Activated naive CD8-positive, alpha-beta T cell (primary cell): ENCODE results near the gene CCDC197.
A peak's percentile ranks its signal among the peaks of the same experiment; 100 is the strongest.

Experiments used
- H3K27ac Mint-ChIP-seq: one replicate; pipeline ENCODE4 v1.8.0; 2021; ENCODE audit warnings: mixed read lengths
- H3K27me3 Mint-ChIP-seq: one replicate; pipeline ENCODE4 v1.8.0; 2021; ENCODE audit warnings: mixed read lengths
- H3K36me3 Mint-ChIP-seq: one replicate; pipeline ENCODE4 v1.8.0; 2021; ENCODE audit warnings: mixed read lengths
- H3K4me1 Mint-ChIP-seq: one replicate; pipeline ENCODE4 v1.8.0; 2021; ENCODE audit warnings: low read depth, mixed read lengths
- H3K4me3 Mint-ChIP-seq: one replicate; pipeline ENCODE4 v1.8.0; 2021; ENCODE audit warnings: mild to moderate bottlenecking, mixed read lengths
- H3K9me3 Mint-ChIP-seq: one replicate; pipeline ENCODE4 v1.8.0; 2021; ENCODE audit warnings: low read depth, mixed read lengths

CCDC197 gene

GRCh38 chr14:94014382-94014781 is 17.3 kb downstream of the CCDC197 start:
- Mint-ChIP-seq H3K36me3 (no peaks in the 10 kb centered on the region), H3K4me1 (peaks cover 23% of the 10 kb centered on the region), H3K27me3 (no peaks in the 10 kb centered on the region), H3K27ac (no peak overlapping the region), H3K4me3 (no peak overlapping the region), H3K9me3 (no peaks in the 10 kb centered on the region)

- Mint-ChIP-seq H3K4me1 (peaks cover 16% of the 10 kb centered on the region), H3K9me3 (no peaks in the 10 kb centered on the region), H3K36me3 (no peaks in the 10 kb centered on the region), H3K4me3 (no peak overlapping the region), H3K27ac (no peak overlapping the region), H3K27me3 (no peaks in the 10 kb centered on the region)
Measured at GRCh38 chr14:94015223-94015622, 18.1 kb downstream of the CCDC197 start.

GRCh38 chr14:94016446-94016976 is 19.4 kb downstream of the CCDC197 start:
- H3K9me3 Mint-ChIP-seq = no peaks in the 10 kb centered on the region
- peaks cover 13% of the 10 kb centered on the region for H3K4me1 Mint-ChIP-seq
- no peak overlapping the region for H3K4me3 Mint-ChIP-seq
- no peaks in the 10 kb centered on the region for H3K27me3 Mint-ChIP-seq
- no peaks in the 10 kb centered on the region for H3K36me3 Mint-ChIP-seq
- H3K27ac Mint-ChIP-seq = no peak overlapping the region

GRCh38 chr14:94018308-94018707 is 21.2 kb downstream of the CCDC197 start:
- Mint-ChIP-seq H3K4me3 (no peak overlapping the region), H3K27ac (no peak overlapping the region), H3K36me3 (no peaks in the 10 kb centered on the region), H3K27me3 (peaks cover 1% of the 10 kb centered on the region), H3K9me3 (no peaks in the 10 kb centered on the region), H3K4me1 (peaks cover 11% of the 10 kb centered on the region)

- Mint-ChIP-seq H3K4me1 (peaks cover 11% of the 10 kb centered on the region), H3K36me3 (no peaks in the 10 kb centered on the region), H3K9me3 (no peaks in the 10 kb centered on the region), H3K27me3 (peaks cover 1% of the 10 kb centered on the region), H3K4me3 (no peak overlapping the region), H3K27ac (no peak overlapping the region)
Measured at GRCh38 chr14:94019329-94019728, 22.2 kb downstream of the CCDC197 start.

GRCh38 chr14:94020267-94020666 is 23.2 kb downstream of the CCDC197 start:
- Mint-ChIP-seq H3K27me3 (peaks cover 1% of the 10 kb centered on the region), H3K27ac (no peak overlapping the region), H3K4me3 (no peak overlapping the region), H3K36me3 (no peaks in the 10 kb centered on the region), H3K9me3 (no peaks in the 10 kb centered on the region), H3K4me1 (peaks cover 11% of the 10 kb centered on the region)

- Mint-ChIP-seq H3K4me1 (peaks cover 14% of the 10 kb centered on the region), H3K27me3 (peaks cover 1% of the 10 kb centered on the region), H3K4me3 (no peak overlapping the region), H3K9me3 (no peaks in the 10 kb centered on the region), H3K36me3 (no peaks in the 10 kb centered on the region), H3K27ac (no peak overlapping the region)
Measured at GRCh38 chr14:94021001-94021400, 23.9 kb downstream of the CCDC197 start.

GRCh38 chr14:94021416-94022157 is 24.5 kb downstream of the CCDC197 start:
- Mint-ChIP-seq H3K9me3 (no peaks in the 10 kb centered on the region), H3K27me3 (peaks cover 1% of the 10 kb centered on the region), H3K36me3 (no peaks in the 10 kb centered on the region), H3K4me3 (no peak overlapping the region), H3K4me1 (peaks cover 16% of the 10 kb centered on the region), H3K27ac (no peak overlapping the region)

GRCh38 chr14:94022532-94023411 is 25.7 kb downstream of the CCDC197 start:
- Mint-ChIP-seq H3K27ac (no peak overlapping the region), H3K9me3 (no peaks in the 10 kb centered on the region), H3K4me3 (no peak overlapping the region), H3K36me3 (no peaks in the 10 kb centered on the region), H3K27me3 (peaks cover 1% of the 10 kb centered on the region), H3K4me1 (peaks cover 16% of the 10 kb centered on the region)

GRCh38 chr14:94024549-94024948 is 27.4 kb downstream of the CCDC197 start:
- H3K9me3 Mint-ChIP-seq = no peaks in the 10 kb centered on the region
- no peaks in the 10 kb centered on the region for H3K36me3 Mint-ChIP-seq
- peaks cover 27% of the 10 kb centered on the region for H3K4me1 Mint-ChIP-seq
- H3K27ac Mint-ChIP-seq = no peak overlapping the region
- H3K27me3 Mint-ChIP-seq = peaks cover 1% of the 10 kb centered on the region
- H3K4me3 Mint-ChIP-seq = no peak overlapping the region

GRCh38 chr14:94025720-94026119 is 28.6 kb downstream of the CCDC197 start:
- H3K27me3 Mint-ChIP-seq = peaks cover 1% of the 10 kb centered on the region
- no peaks in the 10 kb centered on the region for H3K36me3 Mint-ChIP-seq
- peak overlapping the region; percentile 34 for H3K27ac Mint-ChIP-seq
- H3K4me1 Mint-ChIP-seq = peaks cover 27% of the 10 kb centered on the region
- H3K4me3 Mint-ChIP-seq = peak overlapping the region; percentile 86
- no peaks in the 10 kb centered on the region for H3K9me3 Mint-ChIP-seq

GRCh38 chr14:94026173-94026888 is 29.2 kb downstream of the CCDC197 start, which contains the start of gene OTUB2:
Gene OTUB2 (plus strand): TSS chr14:94026340. CDS start chr14:94026538, 198 bp downstream.
- peaks cover 1% of the 10 kb centered on the region for H3K27me3 Mint-ChIP-seq
- H3K27ac Mint-ChIP-seq = peak within 1 kb of the TSS; percentile 34

GRCh38 chr14:94026889-94027469 is 29.9 kb downstream of the CCDC197 start:
- Mint-ChIP-seq H3K4me3 (peak overlapping the region; percentile 64), H3K36me3 (no peaks in the 10 kb centered on the region), H3K4me1 (peaks cover 21% of the 10 kb centered on the region), H3K27ac (no peak overlapping the region), H3K27me3 (peaks cover 1% of the 10 kb centered on the region), H3K9me3 (no peaks in the 10 kb centered on the region)

More at GRCh38 chr14:94026173-94026888, 29.2 kb downstream of the CCDC197 start, which contains the start of gene OTUB2:
- peak within 1 kb of the TSS; percentile 86 for H3K4me3 Mint-ChIP-seq
- H3K4me1 Mint-ChIP-seq = peaks cover 25% of the 10 kb centered on the region
- no peaks in the 10 kb centered on the region for H3K9me3 Mint-ChIP-seq
- no peaks in the 10 kb centered on the region for H3K36me3 Mint-ChIP-seq
